ENCODE data around the gene LSM7. TPM values are rescaled to one million over a fixed set of nuclear protein-coding genes. Genes with fewer than 3 reads are reported as not detected.

LSM7 gene
- total RNA-seq, 1 experiment from 2014 or later, result 270 TPM

- Histone ChIP-seq H3K4me1 (replicated peaks) (no peaks in the 10 kb centered on the region), H3K4me3 (no peak overlapping the region), H3K27ac (no peak overlapping the region), H3K27me3 (replicated peaks) (peaks cover 10% of the 10 kb centered on the region), H3K9me3 (replicated peaks) (peaks cover 15% of the 10 kb centered on the region), H3K36me3 (peaks cover under 1% of the 10 kb centered on the region)
- no peak for DNase-seq (ENCODE audit: low read depth in 1 of 2, low spot score in 2 of 2)
Observed at GRCh38 chr19:2315818-2316353, 12.5 kb downstream of the LSM7 start.

- H3K36me3 ChIP-seq, result no peaks in the 10 kb centered on the region
- peaks cover 15% of the 10 kb centered on the region for H3K9me3 ChIP-seq (replicated peaks)
- H3K4me3 ChIP-seq, result no peak overlapping the region
- H3K27me3 ChIP-seq (replicated peaks), result peaks cover 10% of the 10 kb centered on the region
- no peak for DNase-seq (ENCODE audit: low read depth in 1 of 2, low spot score in 2 of 2)
- no peak overlapping the region for H3K27ac ChIP-seq
- no peaks in the 10 kb centered on the region for H3K4me1 ChIP-seq (replicated peaks)
Observed at GRCh38 chr19:2315121-2315817, 13.1 kb downstream of the LSM7 start.

GRCh38 chr19:2312820-2313501 lies 15.4 kb downstream of the LSM7 start:
- H3K27ac ChIP-seq, result no peak overlapping the region
- H3K4me1 ChIP-seq (replicated peaks), result peaks cover 3% of the 10 kb centered on the region; the same call in 1 of the 2 replicates
- H3K4me3 ChIP-seq, result no peak overlapping the region
- H3K9me3 ChIP-seq (replicated peaks), result peaks cover 15% of the 10 kb centered on the region
- H3K36me3 ChIP-seq, result no peaks in the 10 kb centered on the region
- H3K27me3 ChIP-seq (replicated peaks), result peaks cover 15% of the 10 kb centered on the region
- DNase-seq (ENCODE audit: low read depth in 1 of 2, low spot score in 2 of 2), result no peak

GRCh38 chr19:2311093-2311492 lies 17.3 kb downstream of the LSM7 start:
- peaks cover 3% of the 10 kb centered on the region; the same call in 1 of the 2 replicates for H3K4me1 ChIP-seq (replicated peaks)
- H3K36me3 ChIP-seq, result no peaks in the 10 kb centered on the region
- DNase-seq (ENCODE audit: low read depth in 1 of 2, low spot score in 2 of 2), result no peak
- peaks cover 15% of the 10 kb centered on the region for H3K9me3 ChIP-seq (replicated peaks)
- H3K4me3 ChIP-seq, result no peak overlapping the region
- peaks cover 31% of the 10 kb centered on the region for H3K27me3 ChIP-seq (replicated peaks)
- no peak overlapping the region for H3K27ac ChIP-seq

GRCh38 chr19:2309734-2310362 lies 18.5 kb downstream of the LSM7 start:
- Histone ChIP-seq H3K27me3 (replicated peaks) (peaks cover 36% of the 10 kb centered on the region), H3K9me3 (replicated peaks) (peaks cover 2% of the 10 kb centered on the region; the same call in 1 of the 2 replicates), H3K4me3 (no peak overlapping the region), H3K27ac (no peak overlapping the region), H3K36me3 (no peaks in the 10 kb centered on the region), H3K4me1 (replicated peaks) (peaks cover 3% of the 10 kb centered on the region; the same call in 1 of the 2 replicates)
- no peak for DNase-seq (ENCODE audit: low read depth in 1 of 2, low spot score in 2 of 2)

GRCh38 chr19:2308114-2308556 lies 20.3 kb downstream of the LSM7 start, which contains the start of gene LINGO3:
TSS of gene LINGO3 (minus strand) at chr19:2308154. CDS start at chr19:2291776, 16,378 bp downstream.
- no peaks in the 10 kb centered on the region for H3K36me3 ChIP-seq
- no peak within 1 kb of the TSS for H3K27ac ChIP-seq
- H3K4me1 ChIP-seq (replicated peaks), result peaks cover 3% of the 10 kb centered on the region; the same call in 1 of the 2 replicates
- no peak for DNase-seq (ENCODE audit: low read depth in 1 of 2, low spot score in 2 of 2)
- no peak within 1 kb of the TSS for H3K4me3 ChIP-seq
- H3K27me3 ChIP-seq (replicated peaks), result peaks cover 31% of the 10 kb centered on the region
- no peaks in the 10 kb centered on the region; the same call in 1 of the 2 replicates for H3K9me3 ChIP-seq (replicated peaks)

- peaks cover 3% of the 10 kb centered on the region; the same call in 1 of the 2 replicates for H3K4me1 ChIP-seq (replicated peaks)
- DNase-seq (ENCODE audit: low read depth in 1 of 2, low spot score in 2 of 2), result no peak
- H3K4me3 ChIP-seq, result no peak overlapping the region
- no peaks in the 10 kb centered on the region; the same call in 1 of the 2 replicates for H3K9me3 ChIP-seq (replicated peaks)
- no peak overlapping the region for H3K27ac ChIP-seq
- H3K27me3 ChIP-seq (replicated peaks), result peaks cover 31% of the 10 kb centered on the region
- no peaks in the 10 kb centered on the region for H3K36me3 ChIP-seq
Observed at GRCh38 chr19:2307518-2308012, 20.8 kb downstream of the LSM7 start.

- DNase-seq (ENCODE audit: low read depth in 1 of 2, low spot score in 2 of 2), result no peak
- no peaks in the 10 kb centered on the region; the same call in 1 of the 2 replicates for H3K9me3 ChIP-seq (replicated peaks)
- H3K27me3 ChIP-seq (replicated peaks), result peaks cover 25% of the 10 kb centered on the region
- no peak overlapping the region for H3K4me3 ChIP-seq
- H3K27ac ChIP-seq, result no peak overlapping the region
- H3K4me1 ChIP-seq (replicated peaks), result peaks cover 3% of the 10 kb centered on the region; the same call in 1 of the 2 replicates
- H3K36me3 ChIP-seq, result no peaks in the 10 kb centered on the region
Observed at GRCh38 chr19:2306971-2307370, 21.4 kb downstream of the LSM7 start.

- Histone ChIP-seq H3K27ac (no peak overlapping the region), H3K4me1 (replicated peaks) (peaks cover 3% of the 10 kb centered on the region; the same call in 1 of the 2 replicates), H3K4me3 (no peak overlapping the region), H3K9me3 (replicated peaks) (no peaks in the 10 kb centered on the region; the same call in 1 of the 2 replicates), H3K27me3 (replicated peaks) (peaks cover 25% of the 10 kb centered on the region), H3K36me3 (no peaks in the 10 kb centered on the region)
- no peak for DNase-seq (ENCODE audit: low read depth in 1 of 2, low spot score in 2 of 2)
Observed at GRCh38 chr19:2306281-2306806, 22.0 kb downstream of the LSM7 start.

GRCh38 chr19:2305452-2306280 lies 22.7 kb downstream of the LSM7 start:
- no peak overlapping the region for H3K27ac ChIP-seq
- no peak for DNase-seq (ENCODE audit: low read depth in 1 of 2, low spot score in 2 of 2)
- peaks cover 3% of the 10 kb centered on the region; the same call in 1 of the 2 replicates for H3K4me1 ChIP-seq (replicated peaks)
- no peaks in the 10 kb centered on the region; the same call in 1 of the 2 replicates for H3K9me3 ChIP-seq (replicated peaks)
- no peaks in the 10 kb centered on the region for H3K36me3 ChIP-seq
- H3K27me3 ChIP-seq (replicated peaks), result peaks cover 25% of the 10 kb centered on the region
- H3K4me3 ChIP-seq, result no peak overlapping the region

GRCh38 chr19:2303211-2303798 lies 25.1 kb downstream of the LSM7 start:
- Histone ChIP-seq H3K4me3 (no peak overlapping the region), H3K9me3 (replicated peaks) (no peaks in the 10 kb centered on the region; the same call in 1 of the 2 replicates), H3K27ac (no peak overlapping the region), H3K27me3 (replicated peaks) (peaks cover 23% of the 10 kb centered on the region), H3K4me1 (replicated peaks) (peaks cover 2% of the 10 kb centered on the region; the same call in 1 of the 2 replicates), H3K36me3 (no peaks in the 10 kb centered on the region)
- DNase-seq (ENCODE audit: low read depth in 1 of 2, low spot score in 2 of 2), result no peak
